RWPE2 (cell line): ENCODE measurements around the gene MTUS2.

Source experiments
- ATAC-seq: fragments of 200-7000 bp; cut with Tn5 transposase; 3 replicates; pipeline ENCODE4 v1.9.1; 2021; ENCODE audit warnings: low read depth
- DNase-seq: peaks from one replicate; pipeline ENCODE4 v3.0.0-alpha.2; 2020; ENCODE audit warnings: low spot score
- H3K27ac ChIP-seq: fragments of 450-650 bp; 2 replicates; pipeline ENCODE4 v1.5.1; 2017; ENCODE audit warnings: mild to moderate bottlenecking; ENCODE audit not compliant: poor library complexity, severe bottlenecking
- H3K27me3 ChIP-seq: fragments of 250-450 bp; sonication (Bioruptor Pico); 2 replicates; pipeline ENCODE4 v1.5.1; 2021; ENCODE audit warnings: mild to moderate bottlenecking, moderate library complexity; ENCODE audit not compliant: insufficient read depth, poor library complexity, severe bottlenecking
- H3K36me3 ChIP-seq: fragments of 250-450 bp; sonication (Bioruptor Pico); 2 replicates; pipeline ENCODE4 v1.5.1; 2020; ENCODE audit warnings: low read depth, mild to moderate bottlenecking, moderate library complexity
- H3K4me1 ChIP-seq: fragments of 250-450 bp; sonication (Bioruptor Pico); 2 replicates; pipeline ENCODE4 v1.5.1; 2021; ENCODE audit warnings: mild to moderate bottlenecking, moderate library complexity; ENCODE audit not compliant: insufficient read depth, poor library complexity, severe bottlenecking
- H3K4me3 ChIP-seq: fragments of 250-450 bp; sonication (Bioruptor Pico); 2 replicates; pipeline ENCODE4 v1.5.1; 2021; ENCODE audit warnings: mild to moderate bottlenecking, moderate library complexity; ENCODE audit not compliant: severe bottlenecking
- H3K9me3 ChIP-seq: fragments of 250-450 bp; sonication (Bioruptor Pico); 2 replicates; pipeline ENCODE4 v1.5.1; 2021; ENCODE audit warnings: mild to moderate bottlenecking, moderate library complexity; ENCODE audit not compliant: severe bottlenecking
- TF ChIP-seq, protein P1 (sequence below): fragments of 450-650 bp; IDR thresholded peaks from one replicate; pipeline ENCODE4 v1.5.1; 2017; ENCODE audit warnings: mild to moderate bottlenecking, moderate library complexity; ENCODE audit not compliant: poor library complexity, severe bottlenecking

MTUS2 gene

DNA sequence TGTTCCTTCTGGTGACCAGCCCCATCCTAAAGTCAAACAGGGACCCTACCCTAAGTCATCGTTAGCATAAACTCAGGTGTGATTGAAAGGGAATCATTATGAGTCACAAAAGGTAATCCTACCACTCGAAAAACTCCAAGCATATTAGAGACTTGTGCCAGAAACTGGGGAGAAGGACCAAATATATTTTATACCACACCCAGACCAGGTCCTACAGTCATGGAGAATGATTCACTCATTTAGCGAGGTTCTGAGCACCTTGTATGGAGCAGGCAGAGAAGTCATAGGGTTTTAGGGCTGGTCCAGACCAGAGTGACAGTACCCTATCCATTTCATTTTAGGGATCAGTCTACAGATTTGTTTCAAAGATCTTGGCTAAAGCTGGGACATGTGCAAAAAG lies 625.9 kb downstream of the MTUS2 start:
- DNase-seq (no peak), ATAC-seq (peak; percentile 46; the same call in 2 of the 3 replicates)
- no peak overlapping the region for H3K4me3 ChIP-seq
- H3K36me3 ChIP-seq = no peaks in the 10 kb centered on the region
- no peaks in the 10 kb centered on the region for H3K27me3 ChIP-seq
- no peaks in the 10 kb centered on the region for H3K9me3 ChIP-seq
- no peak overlapping the region for H3K27ac ChIP-seq
- TF ChIP-seq, protein P1, sequence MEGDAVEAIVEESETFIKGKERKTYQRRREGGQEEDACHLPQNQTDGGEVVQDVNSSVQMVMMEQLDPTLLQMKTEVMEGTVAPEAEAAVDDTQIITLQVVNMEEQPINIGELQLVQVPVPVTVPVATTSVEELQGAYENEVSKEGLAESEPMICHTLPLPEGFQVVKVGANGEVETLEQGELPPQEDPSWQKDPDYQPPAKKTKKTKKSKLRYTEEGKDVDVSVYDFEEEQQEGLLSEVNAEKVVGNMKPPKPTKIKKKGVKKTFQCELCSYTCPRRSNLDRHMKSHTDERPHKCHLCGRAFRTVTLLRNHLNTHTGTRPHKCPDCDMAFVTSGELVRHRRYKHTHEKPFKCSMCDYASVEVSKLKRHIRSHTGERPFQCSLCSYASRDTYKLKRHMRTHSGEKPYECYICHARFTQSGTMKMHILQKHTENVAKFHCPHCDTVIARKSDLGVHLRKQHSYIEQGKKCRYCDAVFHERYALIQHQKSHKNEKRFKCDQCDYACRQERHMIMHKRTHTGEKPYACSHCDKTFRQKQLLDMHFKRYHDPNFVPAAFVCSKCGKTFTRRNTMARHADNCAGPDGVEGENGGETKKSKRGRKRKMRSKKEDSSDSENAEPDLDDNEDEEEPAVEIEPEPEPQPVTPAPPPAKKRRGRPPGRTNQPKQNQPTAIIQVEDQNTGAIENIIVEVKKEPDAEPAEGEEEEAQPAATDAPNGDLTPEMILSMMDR = no peak
- no peaks in the 10 kb centered on the region for H3K4me1 ChIP-seq

DNA sequence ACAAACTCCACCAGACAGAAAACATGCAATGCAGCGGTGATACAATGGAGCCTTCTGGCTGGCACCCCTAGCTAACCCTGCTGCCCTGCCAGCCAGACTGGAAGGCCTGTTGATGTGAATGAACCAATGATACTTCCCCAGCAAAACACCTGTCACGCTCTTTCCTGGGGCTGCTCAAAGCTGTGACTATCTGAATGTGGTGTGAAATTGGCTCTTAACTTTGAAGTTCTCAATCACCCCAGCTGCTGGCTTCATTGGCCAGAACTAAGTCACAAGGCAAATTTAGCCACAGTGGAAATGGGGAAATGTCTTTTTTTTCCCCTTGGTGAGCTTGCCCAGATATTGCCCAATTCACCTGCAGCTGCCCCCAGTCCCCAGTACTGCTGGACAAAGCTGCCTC lies 628.0 kb downstream of the MTUS2 start:
- no peak overlapping the region for H3K4me3 ChIP-seq
- H3K36me3 ChIP-seq = no peaks in the 10 kb centered on the region

DNA sequence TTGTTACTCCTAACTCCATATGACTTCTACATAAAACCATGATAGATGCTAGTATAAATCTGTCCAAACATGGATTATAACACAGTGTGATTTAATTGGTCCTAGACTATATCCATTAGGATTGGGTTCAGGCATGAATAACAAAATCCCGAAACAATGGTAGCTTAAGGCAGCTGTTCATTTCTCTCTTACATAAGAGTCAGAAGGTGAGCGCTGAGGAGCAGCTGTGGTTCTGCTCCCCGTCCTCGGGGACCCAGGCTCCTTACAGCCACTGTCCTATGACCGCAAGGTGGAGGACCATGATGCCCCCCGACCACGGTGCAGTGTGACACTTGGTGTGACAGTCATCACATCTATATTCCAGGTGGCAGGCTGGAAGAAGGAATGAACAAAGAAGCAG lies 629.6 kb downstream of the MTUS2 start:
- DNase-seq (no peak), ATAC-seq (no peak)
- Histone ChIP-seq H3K9me3 (no peaks in the 10 kb centered on the region), H3K27ac (no peak overlapping the region), H3K4me3 (no peak overlapping the region), H3K4me1 (peaks cover 3% of the 10 kb centered on the region), H3K27me3 (no peaks in the 10 kb centered on the region), H3K36me3 (no peaks in the 10 kb centered on the region)
- TF ChIP-seq, protein P1 = no peak

More for the DNA sequence above, 628.0 kb downstream of the MTUS2 start:
- DNase-seq (no peak), ATAC-seq (no peak)
- no peaks in the 10 kb centered on the region for H3K9me3 ChIP-seq
- H3K27ac ChIP-seq = no peak overlapping the region
- H3K4me1 ChIP-seq = no peaks in the 10 kb centered on the region
- TF ChIP-seq, protein P1 = no peak
- H3K27me3 ChIP-seq = no peaks in the 10 kb centered on the region

DNA sequence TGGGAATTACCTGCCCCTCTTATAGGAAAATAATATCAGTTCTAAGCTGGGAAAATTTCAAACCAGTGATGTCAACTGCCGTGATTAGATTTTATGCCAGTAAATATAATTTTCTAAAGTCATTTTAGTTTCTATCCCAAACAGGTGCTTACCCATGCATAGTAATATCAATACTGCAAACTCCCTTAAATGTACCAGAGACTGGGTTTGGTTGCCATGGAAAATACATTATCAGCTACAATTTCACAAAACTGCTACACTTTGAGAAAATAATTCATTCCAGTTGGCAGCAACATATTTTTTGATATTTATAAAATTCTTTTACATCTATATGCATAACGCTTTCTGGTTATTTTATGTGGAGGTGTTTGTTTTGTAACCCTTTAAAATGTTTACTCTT lies 631.8 kb downstream of the MTUS2 start:
- H3K27ac ChIP-seq = no peak overlapping the region
- no peak for ATAC-seq
- no peak for DNase-seq
- H3K4me1 ChIP-seq = peaks cover 8% of the 10 kb centered on the region
- no peak overlapping the region for H3K4me3 ChIP-seq
- H3K36me3 ChIP-seq = no peaks in the 10 kb centered on the region
- H3K9me3 ChIP-seq = no peaks in the 10 kb centered on the region
- no peaks in the 10 kb centered on the region for H3K27me3 ChIP-seq
- TF ChIP-seq, protein P1 = no peak

DNA sequence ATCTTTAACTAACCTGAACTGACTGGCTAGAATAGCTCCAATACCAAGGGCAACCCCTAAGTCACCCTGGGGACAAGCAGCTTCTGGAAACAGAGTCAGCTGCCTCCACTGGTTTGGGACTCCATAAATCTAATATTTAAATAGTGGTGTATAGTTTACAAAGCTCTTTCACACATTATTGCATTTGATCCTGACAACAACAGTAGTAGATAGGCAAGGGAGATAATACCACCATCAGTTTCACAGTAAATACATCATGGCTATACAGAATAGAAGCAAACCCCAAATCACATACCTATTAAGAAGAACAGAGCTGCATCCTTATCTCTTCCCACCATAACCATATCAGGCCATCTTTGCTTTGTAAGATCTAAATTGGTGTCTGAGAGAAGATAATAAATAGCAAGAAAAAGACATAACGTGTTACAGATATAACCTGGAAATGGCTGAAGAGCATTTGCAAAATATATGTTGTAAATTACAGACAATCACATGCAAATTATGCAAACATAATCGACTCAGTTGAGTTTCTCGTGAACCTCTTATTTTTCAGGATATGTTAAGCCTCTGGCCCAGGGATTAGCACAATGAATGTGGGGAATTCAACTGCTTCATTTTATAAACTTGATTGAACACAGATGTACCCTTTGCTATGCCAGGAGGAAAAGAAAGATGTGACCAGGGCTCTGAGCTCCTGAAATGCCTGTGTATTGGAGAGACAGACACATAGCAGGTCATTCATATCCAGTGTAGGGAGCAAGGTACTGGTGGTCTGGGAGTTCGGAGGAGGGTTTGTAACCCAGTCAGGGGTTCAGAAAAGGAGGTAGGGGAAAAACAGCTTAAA lies 632.9 kb downstream of the MTUS2 start:
- DNase-seq (no peak), ATAC-seq (no peak)

More for the DNA sequence above, 632.9 kb downstream of the MTUS2 start:
- Histone ChIP-seq H3K4me3 (no peak overlapping the region), H3K9me3 (no peaks in the 10 kb centered on the region), H3K36me3 (no peaks in the 10 kb centered on the region), H3K4me1 (peaks cover 16% of the 10 kb centered on the region), H3K27ac (no peak overlapping the region), H3K27me3 (no peaks in the 10 kb centered on the region)
- TF ChIP-seq, protein P1 = no peak
